ENCODE data around the gene TNFAIP2.

DNA sequence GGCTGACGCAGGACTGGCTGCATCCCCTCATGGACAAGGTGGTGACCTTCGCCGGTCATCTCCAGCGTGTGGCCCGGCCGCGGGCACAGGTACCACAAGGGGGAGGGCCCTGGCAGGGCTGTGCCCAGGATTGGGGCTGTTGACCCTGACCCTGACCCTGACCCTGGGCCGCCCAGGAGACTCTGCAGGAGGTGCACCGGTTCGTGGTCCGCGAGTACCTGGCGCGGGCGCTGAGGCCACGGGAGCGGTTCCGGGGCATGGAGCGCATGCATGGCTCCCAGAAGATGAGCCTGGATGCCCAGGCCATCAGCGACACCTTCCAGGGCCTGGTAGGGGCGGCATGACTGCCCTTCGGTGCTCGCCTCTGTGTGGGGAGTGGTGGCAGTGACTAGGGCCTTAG lies 15.8 kb upstream of the TNFAIP2 start:
- TF ChIP-seq POLR2A (IDR thresholded peaks at IDR 0.05) (no peak), EP300 (IDR thresholded peaks at IDR 0.05; ENCODE audit: low read depth) (no peak), POLR2AphosphoS5 (IDR thresholded peaks at IDR 0.05) (no peak)
- TF ChIP-seq, protein P1, sequence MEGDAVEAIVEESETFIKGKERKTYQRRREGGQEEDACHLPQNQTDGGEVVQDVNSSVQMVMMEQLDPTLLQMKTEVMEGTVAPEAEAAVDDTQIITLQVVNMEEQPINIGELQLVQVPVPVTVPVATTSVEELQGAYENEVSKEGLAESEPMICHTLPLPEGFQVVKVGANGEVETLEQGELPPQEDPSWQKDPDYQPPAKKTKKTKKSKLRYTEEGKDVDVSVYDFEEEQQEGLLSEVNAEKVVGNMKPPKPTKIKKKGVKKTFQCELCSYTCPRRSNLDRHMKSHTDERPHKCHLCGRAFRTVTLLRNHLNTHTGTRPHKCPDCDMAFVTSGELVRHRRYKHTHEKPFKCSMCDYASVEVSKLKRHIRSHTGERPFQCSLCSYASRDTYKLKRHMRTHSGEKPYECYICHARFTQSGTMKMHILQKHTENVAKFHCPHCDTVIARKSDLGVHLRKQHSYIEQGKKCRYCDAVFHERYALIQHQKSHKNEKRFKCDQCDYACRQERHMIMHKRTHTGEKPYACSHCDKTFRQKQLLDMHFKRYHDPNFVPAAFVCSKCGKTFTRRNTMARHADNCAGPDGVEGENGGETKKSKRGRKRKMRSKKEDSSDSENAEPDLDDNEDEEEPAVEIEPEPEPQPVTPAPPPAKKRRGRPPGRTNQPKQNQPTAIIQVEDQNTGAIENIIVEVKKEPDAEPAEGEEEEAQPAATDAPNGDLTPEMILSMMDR (IDR thresholded peaks at IDR 0.05) = no peak

Measured in transverse colon (tissue), 4 donors.